Endothelial cell of umbilical vein (primary cell): ENCODE data around the gene MYO5B. TPM values are rescaled to one million over a fixed set of nuclear protein-coding genes. Genes with fewer than 3 reads are reported as not detected.

ENCODE experiments used
- BruUV-seq: library from RNA; stranded (reverse); fragments of 400-500 nt; replicated peaks from 2 replicates; lab custom pipeline; 2021; lab: Mats Ljungman, UMichigan
- CTCF ChIA-PET: fragments of 300-600, 350-600 bp; sonication (Branson Sonifier 250); formaldehyde crosslinking; loops from one replicate; lab custom pipeline; 2021; ENCODE audit warnings: antibody characterized with exemption, inconsistent platforms; lab: Charles Lee
- POLR2A ChIA-PET: fragments of 300-600, 350-600 bp; sonication (Branson Sonifier 250); formaldehyde crosslinking; loops from one replicate; lab custom pipeline; 2021; ENCODE audit warnings: antibody characterized with exemption, inconsistent platforms; lab: Charles Lee
- DNase-seq: peaks from one replicate; pipeline ENCODE4 v3.0.0-alpha.2; 2011; ENCODE audit warnings: low read depth, low spot score
- FAIRE-seq: peaks from 2 replicates; lab custom pipeline; 2011; peaks lifted over from hg19 to GRCh38; lab: Jason Lieb, UNC
- H2AFZ ChIP-seq: 2 replicates; pipeline ENCODE4 v1.6.0; 2012; ENCODE audit warnings: low read depth, low read length, control low read depth, inconsistent platforms
- H3K27ac ChIP-seq: 2 replicates; pipeline ENCODE4 v1.5.1; 2011; ENCODE audit warnings: low read depth, mild to moderate bottlenecking, control low read depth, low read length, moderate library complexity; ENCODE audit not compliant: insufficient read depth
- H3K27me3 ChIP-seq, 2 experiments: 2 replicates each; pipeline versions ENCODE4 v1.6.0 to v1.6.1; 2011; ENCODE audit warnings: low read length in 2 of 2, mixed read lengths in 1 of 2; ENCODE audit not compliant: control insufficient read depth in 2 of 2, insufficient read depth in 2 of 2
- H3K36me3 ChIP-seq, 2 experiments: 2 replicates in 1 of 2; 3 replicates in 1 of 2; pipeline ENCODE4 v1.5.1; 2011; ENCODE audit warnings: low read length in 2 of 2, mild to moderate bottlenecking in 1 of 2, moderate library complexity in 1 of 2; ENCODE audit not compliant: control insufficient read depth in 2 of 2, insufficient read depth in 2 of 2; ENCODE audit errors: extremely low read depth in 1 of 2
- H3K4me1 ChIP-seq: 3 replicates; pipeline ENCODE4 v1.5.1; 2011; ENCODE audit warnings: mild to moderate bottlenecking, low read length; ENCODE audit not compliant: control insufficient read depth, insufficient read depth; ENCODE audit errors: extremely low read depth
- H3K4me2 ChIP-seq: 2 replicates; pipeline ENCODE4 v1.6.1; 2011; ENCODE audit warnings: low read length, control low read depth, mixed read lengths; ENCODE audit not compliant: insufficient read depth
- H3K4me3 ChIP-seq, 3 experiments: fragments of 200-600 bp in 1 of 3; sonication (generic), shearing (Covaris generic) in 1 of 3; replicated peaks in 1 of 3; 2 replicates each; pipeline ENCODE4 v1.5.1; 2011 to 2016; ENCODE audit warnings: control low read depth in 3 of 3, low read length in 3 of 3, mild to moderate bottlenecking in 2 of 3, inconsistent platforms in 1 of 3, low read depth in 1 of 3, moderate library complexity in 1 of 3; ENCODE audit not compliant: insufficient read depth in 1 of 3
- H3K79me2 ChIP-seq: 2 replicates; pipeline ENCODE4 v1.6.0; 2012; ENCODE audit warnings: low read length, inconsistent platforms; ENCODE audit not compliant: control insufficient read depth, insufficient read depth
- H3K9ac ChIP-seq: replicated peaks from 2 replicates; pipeline ENCODE3; 2011; ENCODE audit warnings: low read length, control low read depth; ENCODE audit not compliant: insufficient read depth; ENCODE audit errors: extremely low read depth
- H3K9me1 ChIP-seq: replicated peaks from 3 replicates; pipeline ENCODE4 v1.6.0; 2011; ENCODE audit warnings: mild to moderate bottlenecking, low read length; ENCODE audit not compliant: control insufficient read depth, insufficient read depth; ENCODE audit errors: extremely low read depth
- H3K9me3 ChIP-seq: replicated peaks from 2 replicates; pipeline ENCODE4 v1.5.1; 2012; ENCODE audit warnings: low read length, inconsistent platforms; ENCODE audit not compliant: control insufficient read depth, insufficient read depth
- H4K20me1 ChIP-seq: replicated peaks from 2 replicates; pipeline ENCODE3; 2011; ENCODE audit warnings: mild to moderate bottlenecking, low read length; ENCODE audit not compliant: control insufficient read depth, insufficient read depth; ENCODE audit errors: extremely low read depth
- EZH2 ChIP-seq: IDR thresholded peaks from 2 replicates; pipeline ENCODE4 v1.6.1; 2012; ENCODE audit warnings: borderline replicate concordance, low read depth, mild to moderate bottlenecking, moderate library complexity, low read length, inconsistent platforms; ENCODE audit not compliant: severe bottlenecking
- FOS ChIP-seq: IDR thresholded peaks from 2 replicates; pipeline ENCODE4 v1.6.1; 2011; ENCODE audit warnings: mild to moderate bottlenecking, low read length, moderate library complexity, borderline replicate concordance; ENCODE audit not compliant: insufficient read depth
- GATA2 ChIP-seq: IDR thresholded peaks from 2 replicates; pipeline ENCODE4 v1.7.0; 2011; ENCODE audit warnings: low read depth, mild to moderate bottlenecking, moderate library complexity, mixed read lengths, low read length; ENCODE audit not compliant: insufficient read length, insufficient read depth
- JUN ChIP-seq: IDR thresholded peaks from 2 replicates; pipeline ENCODE4 v1.6.1; 2011; ENCODE audit warnings: borderline replicate concordance, low read depth; ENCODE audit not compliant: insufficient read length, insufficient read depth
- MAX ChIP-seq: IDR thresholded peaks from 2 replicates; pipeline ENCODE4 v1.6.1; 2011; ENCODE audit not compliant: insufficient read depth, insufficient read length
- MYC ChIP-seq: IDR thresholded peaks from one replicate; pipeline ENCODE4 v1.6.1; 2011; ENCODE audit warnings: mild to moderate bottlenecking, low read depth, low read length
- POLR2A ChIP-seq: IDR thresholded peaks from 2 replicates; pipeline ENCODE4 v1.6.1; 2012; ENCODE audit warnings: low read depth, mild to moderate bottlenecking, control low read depth, low read length
- POLR2AphosphoS5 ChIP-seq: IDR thresholded peaks from 2 replicates; pipeline ENCODE4 v1.6.1; 2012; ENCODE audit warnings: low read depth, mild to moderate bottlenecking, control low read depth, low read length, moderate library complexity; ENCODE audit not compliant: insufficient read depth
- dilution Hi-C: fragments of 300-500 bp; cut with MboI; formaldehyde crosslinking; loops from one replicate; pipeline ENCODE4 v1.15.0; 2019; ENCODE audit warnings: low sequenced_read_pairs; ENCODE audit not compliant: extremely low pct_ligation_motif_present
- intact Hi-C: fragments of 100-400 bp; cut with micrococcal nuclease; formaldehyde crosslinking; loops from one replicate; pipeline ENCODE4 v1.10.0; 2022
- polyA plus RNA-seq, 4 experiments: library from polyadenylated mRNA; depleted of rRNA in 3 of 4; stranded (reverse) in 3 of 4; unstranded in 1 of 4; fragments of >200 nt; gene quantifications; 2 replicates each; pipeline versions ENCODE4 v1.2.1 to v1.2.3, GENCODE V29; 2011 to 2012; ENCODE audit warnings: missing spikeins in 1 of 4
- total RNA-seq: library from RNA; stranded (reverse); gene quantifications from 2 replicates; pipeline ENCODE4 v1.2.3, GENCODE V29; 2021
- TF ChIP-seq, protein P1 (sequence below), 2 donors: IDR thresholded peaks; 1 replicate in 1 of 2; 2 replicates in 1 of 2; pipeline ENCODE4 v1.5.1; 2011; ENCODE audit warnings: low read length in 2 of 2, mild to moderate bottlenecking in 2 of 2, moderate library complexity in 2 of 2, control low read depth in 1 of 2, inconsistent platforms in 1 of 2, low read depth in 1 of 2; ENCODE audit not compliant: insufficient read depth in 1 of 2; ENCODE audit errors: extremely low read depth in 1 of 2

The MYO5B gene
- total and polyA plus RNA-seq, 2 donors (not counting 3 experiments of a cell fraction or from before 2014, with no cell fraction given) = 0.54 to 1.1 TPM

GRCh38 chr18:50004013-50004412 is 190.9 kb downstream of the MYO5B start:
- dilution Hi-C loops (no loop called here), intact Hi-C loops (loop anchor here (10.0 kb wide), 1 partner anchor 421 kb away; no protein-coding TSS in a partner anchor)
- TF ChIP-seq JUN (no peak), MYC (no peak), GATA2 (no peak), POLR2AphosphoS5 (no peak), POLR2A (no peak), FOS (no peak), EZH2 (no peak), MAX (no peak)
- TF ChIP-seq, protein P1, sequence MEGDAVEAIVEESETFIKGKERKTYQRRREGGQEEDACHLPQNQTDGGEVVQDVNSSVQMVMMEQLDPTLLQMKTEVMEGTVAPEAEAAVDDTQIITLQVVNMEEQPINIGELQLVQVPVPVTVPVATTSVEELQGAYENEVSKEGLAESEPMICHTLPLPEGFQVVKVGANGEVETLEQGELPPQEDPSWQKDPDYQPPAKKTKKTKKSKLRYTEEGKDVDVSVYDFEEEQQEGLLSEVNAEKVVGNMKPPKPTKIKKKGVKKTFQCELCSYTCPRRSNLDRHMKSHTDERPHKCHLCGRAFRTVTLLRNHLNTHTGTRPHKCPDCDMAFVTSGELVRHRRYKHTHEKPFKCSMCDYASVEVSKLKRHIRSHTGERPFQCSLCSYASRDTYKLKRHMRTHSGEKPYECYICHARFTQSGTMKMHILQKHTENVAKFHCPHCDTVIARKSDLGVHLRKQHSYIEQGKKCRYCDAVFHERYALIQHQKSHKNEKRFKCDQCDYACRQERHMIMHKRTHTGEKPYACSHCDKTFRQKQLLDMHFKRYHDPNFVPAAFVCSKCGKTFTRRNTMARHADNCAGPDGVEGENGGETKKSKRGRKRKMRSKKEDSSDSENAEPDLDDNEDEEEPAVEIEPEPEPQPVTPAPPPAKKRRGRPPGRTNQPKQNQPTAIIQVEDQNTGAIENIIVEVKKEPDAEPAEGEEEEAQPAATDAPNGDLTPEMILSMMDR (IDR thresholded peaks at IDR 0.05; ENCODE audit: extremely low read depth in 1 of 2, insufficient read depth in 1 of 2, low read depth in 1 of 2, low read length in 2 of 2) = no peak
- Histone ChIP-seq H2AFZ (no peak overlapping the region), H3K9me1 (no peaks in the 10 kb centered on the region), H3K36me3 (no peaks in the 10 kb centered on the region), H3K27me3 (peaks cover 0 to 2% of the 10 kb centered on the region in 2 experiments), H3K9ac (no peak overlapping the region), H3K4me3 (no peak overlapping the region), H3K79me2 (no peaks in the 10 kb centered on the region), H4K20me1 (no peaks in the 10 kb centered on the region), H3K27ac (no peak overlapping the region), H3K9me3 (no peaks in the 10 kb centered on the region), H3K4me2 (no peak overlapping the region), H3K4me1 (no peaks in the 10 kb centered on the region)
- no TSS peak for BruUV-seq
- DNase-seq = no peak
- ChIA-PET POLR2A (no interaction called here), CTCF (interaction anchor here (0.7 to 1.6 kb wide), 2 partner anchors 19 to 200 kb away, joined by 3 read pairs; no protein-coding TSS in a partner anchor)
- FAIRE-seq = no peak
